GM12891 (cell line): ENCODE measurements around the gene COL25A1.

Experiments
- POLR2A ChIP-seq: IDR thresholded peaks from 2 replicates; pipeline ENCODE4 v1.6.1; 2011; ENCODE audit warnings: low read depth, low read length, control low read depth
- POLR2AphosphoS5 ChIP-seq: IDR thresholded peaks from 2 replicates; pipeline ENCODE4 v1.6.1; 2011; ENCODE audit warnings: low read depth, low read length, control low read depth
- TAF1 ChIP-seq: IDR thresholded peaks from 2 replicates; pipeline ENCODE4 v1.6.1; 2011; ENCODE audit warnings: low read depth, low read length, control low read depth

- TF ChIP-seq POLR2A (no peak), POLR2AphosphoS5 (no peak), TAF1 (no peak)
These were observed 32.0 kb upstream of the COL25A1 start for GRCh38 chr4:109334129-109335105.
